Ascending aorta (tissue), 2 donors: ENCODE measurements around the gene OSBPL9. TPM values are rescaled to one million over a fixed set of nuclear protein-coding genes. Genes with fewer than 3 reads are reported as not detected.

ENCODE experiments used
- DNase-seq, 2 donors: peaks; one replicate each; pipeline ENCODE4 v3.0.0-alpha.2; 2019; ENCODE audit warnings: low spot score in 2 of 2
- H3K27ac ChIP-seq, 2 donors: fragments of 200-600 bp; sonication (generic); one replicate each; pipeline ENCODE4 v1.5.1; 2016 to 2017; ENCODE audit warnings: mild to moderate bottlenecking in 1 of 2
- H3K27me3 ChIP-seq: fragments of 200-600 bp; sonication (generic); one replicate; pipeline ENCODE4 v1.5.1; 2017
- H3K36me3 ChIP-seq, 2 donors: fragments of 200-600 bp; sonication (generic); one replicate each; pipeline ENCODE4 v1.5.1; 2016
- H3K4me1 ChIP-seq, 2 donors: fragments of 200-600 bp; sonication (generic); one replicate each; pipeline ENCODE4 v1.5.1; 2016 to 2017; ENCODE audit warnings: mild to moderate bottlenecking in 1 of 2
- H3K4me3 ChIP-seq, 2 donors: fragments of 200-600 bp; sonication (generic); one replicate each; pipeline ENCODE4 v1.5.1; 2016 to 2017; ENCODE audit warnings: mild to moderate bottlenecking in 1 of 2
- H3K9me3 ChIP-seq, 2 donors: fragments of 200-600 bp; sonication (generic); one replicate each; pipeline ENCODE4 v1.5.1; 2016
- intact Hi-C: fragments of 100-400 bp; cut with DNase I; formaldehyde crosslinking; loops from one replicate; pipeline ENCODE4 v1.15.1; 2023
- total RNA-seq: library from RNA; depleted of rRNA; stranded (reverse); fragments of >200 nt; gene quantifications from one replicate; pipeline ENCODE4 v1.1.0, GENCODE V29; 2016
- TF ChIP-seq, protein P1 (sequence below), 3 experiments: fragments of 200-600 bp in 2 of 3; fragments of 450-650 bp in 1 of 3; sonication (generic) in 2 of 3; IDR thresholded peaks; one replicate each; pipeline ENCODE4 v1.5.1; 2016 to 2019; ENCODE audit warnings: antibody characterized with exemption in 3 of 3, mild to moderate bottlenecking in 1 of 3, moderate library complexity in 1 of 3

Gene OSBPL9
- total RNA-seq, 1 donor from 2014 or later = 101 TPM

DNA sequence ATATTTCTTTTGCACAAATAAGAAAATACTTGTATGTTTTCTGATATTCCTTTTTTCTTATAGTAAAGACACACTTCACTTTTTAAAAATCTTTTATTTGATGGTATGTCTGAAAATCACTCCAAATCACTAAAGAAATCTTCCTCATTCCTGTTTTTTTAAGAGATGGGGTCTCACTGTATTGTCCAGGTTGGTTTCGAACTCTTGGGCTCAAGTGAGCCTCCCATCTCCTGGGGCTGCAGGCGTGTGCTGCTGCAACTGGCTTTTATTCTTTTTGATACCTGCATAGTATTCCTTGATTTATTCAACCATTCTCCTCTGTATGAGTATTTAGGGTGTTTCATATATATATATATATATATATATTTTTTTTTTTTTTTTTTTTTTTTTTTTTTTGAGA, 88.1 kb downstream of the OSBPL9 start:
- Histone ChIP-seq H3K27me3 (no peaks in the 10 kb centered on the region), H3K36me3 (no peaks in the 10 kb centered on the region), H3K4me3 (no peak overlapping the region), H3K4me1 (peaks cover 0 to 5% of the 10 kb centered on the region in 2 donors), H3K9me3 (no peaks in the 10 kb centered on the region), H3K27ac (no peak overlapping the region)
- intact Hi-C loops = no loop called here
- TF ChIP-seq, protein P1, sequence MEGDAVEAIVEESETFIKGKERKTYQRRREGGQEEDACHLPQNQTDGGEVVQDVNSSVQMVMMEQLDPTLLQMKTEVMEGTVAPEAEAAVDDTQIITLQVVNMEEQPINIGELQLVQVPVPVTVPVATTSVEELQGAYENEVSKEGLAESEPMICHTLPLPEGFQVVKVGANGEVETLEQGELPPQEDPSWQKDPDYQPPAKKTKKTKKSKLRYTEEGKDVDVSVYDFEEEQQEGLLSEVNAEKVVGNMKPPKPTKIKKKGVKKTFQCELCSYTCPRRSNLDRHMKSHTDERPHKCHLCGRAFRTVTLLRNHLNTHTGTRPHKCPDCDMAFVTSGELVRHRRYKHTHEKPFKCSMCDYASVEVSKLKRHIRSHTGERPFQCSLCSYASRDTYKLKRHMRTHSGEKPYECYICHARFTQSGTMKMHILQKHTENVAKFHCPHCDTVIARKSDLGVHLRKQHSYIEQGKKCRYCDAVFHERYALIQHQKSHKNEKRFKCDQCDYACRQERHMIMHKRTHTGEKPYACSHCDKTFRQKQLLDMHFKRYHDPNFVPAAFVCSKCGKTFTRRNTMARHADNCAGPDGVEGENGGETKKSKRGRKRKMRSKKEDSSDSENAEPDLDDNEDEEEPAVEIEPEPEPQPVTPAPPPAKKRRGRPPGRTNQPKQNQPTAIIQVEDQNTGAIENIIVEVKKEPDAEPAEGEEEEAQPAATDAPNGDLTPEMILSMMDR (IDR thresholded peaks at IDR 0.05) = no peak
- no peak for DNase-seq

DNA sequence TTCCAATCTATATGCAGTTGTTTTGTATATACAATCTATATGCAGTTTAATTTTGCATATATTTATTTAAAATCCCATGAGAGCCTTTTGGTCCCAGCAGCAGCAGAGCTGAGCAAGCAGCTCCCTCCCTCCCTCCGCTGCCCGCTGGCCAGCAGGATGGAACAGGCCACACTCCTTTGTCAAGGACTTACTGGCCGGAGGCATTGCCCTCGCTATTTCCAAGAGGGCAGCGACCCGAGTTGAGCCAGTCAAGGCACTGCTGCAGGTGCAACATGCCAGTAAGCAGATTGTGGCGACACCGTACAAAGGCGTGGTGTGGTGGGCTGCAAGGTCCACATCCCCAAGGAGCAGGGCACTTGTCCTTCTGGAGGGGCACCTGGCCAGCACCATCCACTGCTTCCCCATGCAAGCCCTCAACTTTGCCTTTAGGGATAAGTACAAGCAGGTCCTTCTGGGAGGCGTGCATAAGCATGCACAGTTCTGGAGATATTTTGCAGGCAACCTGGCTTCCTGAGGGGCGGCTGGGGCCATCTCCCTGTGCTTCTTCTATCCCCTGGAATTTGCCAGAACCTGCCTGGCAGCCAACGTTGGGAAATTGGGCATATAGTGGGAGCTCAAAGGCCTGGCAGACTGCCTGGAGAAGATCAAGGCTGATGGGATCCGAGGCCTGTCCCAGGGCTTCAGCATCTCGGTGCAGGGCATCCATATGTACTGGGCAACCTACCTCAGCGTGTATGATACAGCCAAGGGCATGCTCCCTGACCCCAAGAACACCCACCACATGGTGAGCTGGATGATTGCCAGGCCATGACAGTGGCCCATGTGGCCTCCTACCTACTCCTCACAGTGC, 92.2 kb downstream of the OSBPL9 start:
- TF ChIP-seq, protein P1 (IDR thresholded peaks at IDR 0.05) = no peak
- Histone ChIP-seq H3K36me3 (no peaks in the 10 kb centered on the region), H3K27ac (no peak overlapping the region), H3K9me3 (no peaks in the 10 kb centered on the region), H3K4me3 (no peak overlapping the region), H3K27me3 (no peaks in the 10 kb centered on the region), H3K4me1 (peaks cover 0 to 10% of the 10 kb centered on the region in 2 donors)
- no peak for DNase-seq
- intact Hi-C loops = no loop called here

DNA sequence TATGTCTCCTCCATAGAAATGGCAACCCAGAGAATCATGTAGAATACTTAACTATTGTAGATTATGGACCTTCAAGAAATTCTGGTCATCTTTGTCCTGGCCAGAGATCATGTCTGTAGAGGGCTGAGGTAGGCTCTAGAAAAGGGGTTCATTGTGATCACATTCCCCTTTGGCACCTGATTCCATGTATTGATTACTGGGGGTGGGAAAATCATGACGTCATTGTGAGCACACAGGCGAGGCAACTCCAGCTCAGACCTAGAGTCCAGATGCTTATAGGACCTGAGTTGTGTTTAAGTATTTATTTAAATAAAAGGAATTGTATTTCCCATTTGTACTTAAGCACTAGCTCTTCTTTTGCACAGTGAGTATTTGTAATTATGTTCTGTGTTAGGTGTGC, 93.1 kb downstream of the OSBPL9 start:
- Histone ChIP-seq H3K4me3 (no peak overlapping the region), H3K9me3 (no peaks in the 10 kb centered on the region), H3K27me3 (no peaks in the 10 kb centered on the region), H3K4me1 (peaks cover 0 to 12% of the 10 kb centered on the region in 2 donors), H3K27ac (no peak overlapping the region), H3K36me3 (peaks cover 0 to 3% of the 10 kb centered on the region in 2 donors)
- TF ChIP-seq, protein P1 (IDR thresholded peaks at IDR 0.05) = no peak
- intact Hi-C loops = no loop called here
- DNase-seq = no peak

DNA sequence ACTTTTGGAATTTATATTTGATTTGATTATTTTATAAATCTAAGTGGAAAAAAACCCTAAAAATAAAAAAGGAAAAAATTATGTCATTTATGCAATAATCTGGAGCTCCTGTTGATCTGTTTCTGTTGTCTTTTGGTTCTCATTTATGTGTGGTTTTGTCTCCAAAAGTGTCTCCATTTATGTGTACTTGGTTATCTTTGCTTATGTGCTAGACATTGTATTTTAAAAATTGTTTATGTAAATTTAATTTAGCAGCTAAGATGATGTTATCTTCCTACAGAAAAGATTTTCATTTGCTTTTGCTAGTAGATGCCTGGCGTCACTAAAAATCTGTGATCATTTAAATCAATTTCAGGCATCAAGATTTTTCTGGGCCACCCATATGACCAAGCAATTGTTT, 95.7 kb downstream of the OSBPL9 start:
- H3K9me3 ChIP-seq = no peaks in the 10 kb centered on the region
- intact Hi-C loops = no loop called here
- H3K4me3 ChIP-seq = no peak overlapping the region
- H3K27ac ChIP-seq = no peak overlapping the region
- peaks cover 0 to 10% of the 10 kb centered on the region in 2 donors for H3K4me1 ChIP-seq
- no peaks in the 10 kb centered on the region for H3K27me3 ChIP-seq
- peaks cover 0 to 4% of the 10 kb centered on the region in 2 donors for H3K36me3 ChIP-seq
- DNase-seq = no peak
- TF ChIP-seq, protein P1 (IDR thresholded peaks at IDR 0.05) = no peak

DNA sequence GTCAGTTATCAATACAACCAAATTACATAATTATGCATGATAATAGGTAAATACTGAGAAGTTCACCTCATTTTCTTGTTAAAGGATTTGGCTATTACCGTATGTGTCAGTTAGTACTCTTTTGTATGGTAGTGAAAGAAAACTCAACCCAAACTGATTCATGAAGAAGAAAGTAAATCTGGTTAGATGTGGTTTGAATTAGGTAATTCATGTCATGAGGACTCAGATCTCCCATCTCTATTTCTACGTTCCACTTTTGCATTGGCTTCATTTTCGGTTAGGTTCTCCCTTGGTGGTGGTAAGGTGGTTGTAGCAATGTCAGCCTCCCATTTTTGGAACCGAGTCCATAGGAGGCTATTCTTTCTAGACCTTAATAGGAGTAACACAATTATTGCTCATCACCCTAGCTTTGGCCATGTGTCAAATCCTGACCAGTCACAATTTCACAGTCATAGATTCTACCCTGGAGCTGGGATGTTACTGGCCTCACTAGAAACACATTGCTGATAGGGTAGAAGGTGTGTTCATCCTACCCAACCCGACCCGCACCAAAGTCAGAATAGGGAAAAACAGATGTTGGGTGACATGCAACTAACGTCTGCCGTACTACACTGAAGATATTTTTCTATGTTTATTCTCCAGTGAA, 97.6 kb downstream of the OSBPL9 start:
- DNase-seq = no peak
- Histone ChIP-seq H3K27me3 (no peaks in the 10 kb centered on the region), H3K9me3 (no peaks in the 10 kb centered on the region), H3K4me1 (peaks cover 0 to 6% of the 10 kb centered on the region in 2 donors), H3K4me3 (no peak overlapping the region), H3K36me3 (peaks cover 0 to 4% of the 10 kb centered on the region in 2 donors), H3K27ac (no peak overlapping the region)
- TF ChIP-seq, protein P1 (IDR thresholded peaks at IDR 0.05) = no peak
- intact Hi-C loops = no loop called here
